Stimulated activated CD4-positive, alpha-beta T cell treated with anti-CD3 and anti-CD28 coated beads, Interleukin-12 subunit alpha, Interleukin-12 subunit beta, amount 100 ng/mL, for 24 hours (primary cell): ENCODE results near the gene SSH2.

Experiments used
- DNase-seq, 2 experiments: peaks; one replicate each; pipeline ENCODE4 v3.0.0-alpha.2; 2020; ENCODE audit warnings: low read depth in 2 of 2

SSH2 gene

GRCh38 chr17:29624586-29624985, 305.4 kb downstream of the SSH2 start:
- no peak for DNase-seq

- no peak for DNase-seq
Observed at GRCh38 chr17:29623283-29623647, 306.8 kb downstream of the SSH2 start.

GRCh38 chr17:29622337-29623282, 307.4 kb downstream of the SSH2 start, which contains the start of gene CORO6:
Gene CORO6 (minus strand): TSS chr17:29622912. CDS start chr17:29621421, 1,491 bp downstream.
- DNase-seq = peak; percentile 46 to 66

GRCh38 chr17:29621751-29622194, 308.3 kb downstream of the SSH2 start:
- DNase-seq = no peak

GRCh38 chr17:29620779-29621500, 309.1 kb downstream of the SSH2 start:
- DNase-seq = no peak

GRCh38 chr17:29620271-29620670, 309.8 kb downstream of the SSH2 start:
- DNase-seq = no peak

- DNase-seq = no peak
Observed at GRCh38 chr17:29619251-29619650, 310.8 kb downstream of the SSH2 start.

GRCh38 chr17:29618272-29619065, 311.6 kb downstream of the SSH2 start:
- no peak for DNase-seq

GRCh38 chr17:29617481-29618271, 312.4 kb downstream of the SSH2 start:
- peak; percentile 79 to 83 for DNase-seq

- DNase-seq = peak; percentile 88 to 94
Observed at GRCh38 chr17:29617125-29617480, 312.9 kb downstream of the SSH2 start.

- no peak for DNase-seq
Observed at GRCh38 chr17:29616300-29617048, 313.6 kb downstream of the SSH2 start.

- DNase-seq = peak; percentile 59 to 78
Observed at GRCh38 chr17:29615492-29616299, 314.3 kb downstream of the SSH2 start.

- no peak for DNase-seq
Observed at GRCh38 chr17:29615048-29615385, 315.0 kb downstream of the SSH2 start.

GRCh38 chr17:29614349-29615047, 315.5 kb downstream of the SSH2 start:
- no peak for DNase-seq

GRCh38 chr17:29613856-29614255, 316.2 kb downstream of the SSH2 start:
- no peak for DNase-seq

GRCh38 chr17:29613352-29613837, 316.6 kb downstream of the SSH2 start:
- peak; percentile 86 to 97 for DNase-seq

GRCh38 chr17:29612404-29613280, 317.4 kb downstream of the SSH2 start:
- DNase-seq = no peak

GRCh38 chr17:29612094-29612403, 318.0 kb downstream of the SSH2 start:
- no peak for DNase-seq
